Spinal cord (tissue), 10 donors: Measurements from ENCODE around the gene TAMM41. TPM values are rescaled to one million over a fixed set of nuclear protein-coding genes. Genes with fewer than 3 reads are reported as not detected.
A peak's percentile ranks its signal among the peaks of the same experiment; 100 is the strongest.
"Not testable (repeated sequence)": the region's sequence is repeated elsewhere in the genome, so short reads cannot be mapped to it uniquely, and the experiment has no call there.

Experiments
- DNase-seq, 6 donors: peaks; one replicate each; pipeline versions ENCODE4 v3.0.0 to v3.0.0-alpha.2; 2013 to 2015; ENCODE audit warnings: low spot score in 6 of 6, low read depth in 4 of 6
- H3K27ac ChIP-seq: one replicate; pipeline ENCODE4 v1.5.1; 2013; ENCODE audit warnings: low read depth, low read length, control low read depth
- H3K27me3 ChIP-seq: one replicate; pipeline ENCODE4 v1.6.1; 2013; ENCODE audit warnings: low read length; ENCODE audit not compliant: control insufficient read depth, insufficient read depth
- H3K36me3 ChIP-seq: one replicate; pipeline ENCODE4 v1.6.1; 2013; ENCODE audit warnings: low read length; ENCODE audit not compliant: control insufficient read depth, insufficient read depth
- H3K4me1 ChIP-seq: one replicate; pipeline ENCODE4 v1.6.1; 2013; ENCODE audit warnings: low read length; ENCODE audit not compliant: control insufficient read depth, insufficient read depth
- H3K4me3 ChIP-seq: one replicate; pipeline ENCODE4 v1.5.1; 2013; ENCODE audit warnings: low read depth, low read length, control low read depth
- H3K9me3 ChIP-seq: one replicate; pipeline ENCODE4 v1.6.1; 2013; ENCODE audit warnings: low read length; ENCODE audit not compliant: control insufficient read depth, insufficient read depth
- WGBS: methylation state at CpG from one replicate; pipeline ENCODE4 v1.1.5; 2013; ENCODE audit warnings: missing lambda C conversion rate; ENCODE audit not compliant: insufficient coverage; 5-methylcytosine and 5-hydroxymethylcytosine counted together
- polyA plus RNA-seq, 2 donors: library from polyadenylated mRNA; unstranded; fragments of 120-200 nt; gene quantifications; one replicate each; pipeline ENCODE4 v1.2.1, GENCODE V29; 2013; ENCODE audit not compliant: insufficient read length in 2 of 2
- total RNA-seq, 2 donors: library from RNA; depleted of rRNA in 1 of 2; stranded (reverse); fragments of 120-200 nt in 1 of 2; fragments of >200 nt in 1 of 2; gene quantifications; one replicate each; pipeline versions ENCODE4 v1.2.3 to v1.2.4, GENCODE V29; 2013 to 2014
- donor health status: healthy.

TAMM41 gene
- total and polyA plus RNA-seq, 4 donors = 13.5 to 22.4 (median 16.4) TPM

GRCh38 chr3:11771931-11772330 lies 74.8 kb downstream of the TAMM41 start:
- H3K4me1 ChIP-seq = peaks cover 16% of the 10 kb centered on the region
- H3K4me3 ChIP-seq, H3K9me3 ChIP-seq, H3K27me3 ChIP-seq, H3K27ac ChIP-seq, DNase-seq, H3K36me3 ChIP-seq: not testable (repeated sequence)
- 100% methylated on average over 2 of the region's 7 CpGs for WGBS

GRCh38 chr3:11770477-11771391 lies 76.0 kb downstream of the TAMM41 start:
- no peaks in the 10 kb centered on the region for H3K36me3 ChIP-seq
- peak overlapping the region; percentile 13 for H3K4me3 ChIP-seq
- peak overlapping the region; percentile 30 for H3K27ac ChIP-seq

GRCh38 chr3:11769704-11770476 lies 76.8 kb downstream of the TAMM41 start:
- peak overlapping the region; percentile 13 for H3K4me3 ChIP-seq

More at GRCh38 chr3:11770477-11771391, 76.0 kb downstream of the TAMM41 start:
- Histone ChIP-seq H3K9me3 (no peaks in the 10 kb centered on the region), H3K27me3 (no peaks in the 10 kb centered on the region), H3K4me1 (peaks cover 16% of the 10 kb centered on the region)
- peak; percentile 43 to 97 (median 66) for DNase-seq
- WGBS = 24% methylated on average over 14 of the region's 20 CpGs

GRCh38 chr3:11768604-11769003 lies 78.1 kb downstream of the TAMM41 start:
- H3K36me3 ChIP-seq = no peaks in the 10 kb centered on the region
- H3K4me3 ChIP-seq = no peak overlapping the region
- no peaks in the 10 kb centered on the region for H3K9me3 ChIP-seq
- H3K27me3 ChIP-seq = no peaks in the 10 kb centered on the region
- H3K4me1 ChIP-seq = peaks cover 16% of the 10 kb centered on the region
- no peak overlapping the region for H3K27ac ChIP-seq
- 100% methylated on average over 3 of the region's 3 CpGs for WGBS
- no peak for DNase-seq

More at GRCh38 chr3:11769704-11770476, 76.8 kb downstream of the TAMM41 start:
- peak in 2 of 6 donors; percentile 5 to 56 for DNase-seq
- 56% methylated on average over 8 of the region's 10 CpGs for WGBS
- H3K4me1 ChIP-seq = peaks cover 16% of the 10 kb centered on the region
- H3K27me3 ChIP-seq = no peaks in the 10 kb centered on the region
- H3K9me3 ChIP-seq = no peaks in the 10 kb centered on the region
- H3K36me3 ChIP-seq = no peaks in the 10 kb centered on the region
- H3K27ac ChIP-seq = peak overlapping the region; percentile 30

GRCh38 chr3:11764931-11765363 lies 81.7 kb downstream of the TAMM41 start:
- H3K27ac ChIP-seq = no peak overlapping the region
- H3K27me3 ChIP-seq = no peaks in the 10 kb centered on the region
- H3K9me3 ChIP-seq = no peaks in the 10 kb centered on the region
- no peaks in the 10 kb centered on the region for H3K36me3 ChIP-seq
- peaks cover 3% of the 10 kb centered on the region for H3K4me1 ChIP-seq
- no peak for DNase-seq
- WGBS = 88% methylated on average over 5 of the region's 5 CpGs
- H3K4me3 ChIP-seq = no peak overlapping the region

GRCh38 chr3:11759996-11760395 lies 86.7 kb downstream of the TAMM41 start:
- no peaks in the 10 kb centered on the region for H3K36me3 ChIP-seq
- no peaks in the 10 kb centered on the region for H3K9me3 ChIP-seq
- no CpG with 5 or more reads among the region's 2 CpGs for WGBS
- no peaks in the 10 kb centered on the region for H3K27me3 ChIP-seq
- no peak for DNase-seq
- no peak overlapping the region for H3K27ac ChIP-seq
- no peak overlapping the region for H3K4me3 ChIP-seq
- H3K4me1 ChIP-seq = no peaks in the 10 kb centered on the region

- Histone ChIP-seq H3K27me3 (no peaks in the 10 kb centered on the region), H3K4me3 (no peak overlapping the region), H3K27ac (no peak overlapping the region), H3K4me1 (no peaks in the 10 kb centered on the region), H3K36me3 (no peaks in the 10 kb centered on the region), H3K9me3 (no peaks in the 10 kb centered on the region)
- WGBS = 75% methylated on average over 5 of the region's 6 CpGs
- DNase-seq = no peak
These were observed 88.8 kb downstream of the TAMM41 start for GRCh38 chr3:11757929-11758328.

GRCh38 chr3:11757441-11757875 lies 89.2 kb downstream of the TAMM41 start:
- Histone ChIP-seq H3K27ac (no peak overlapping the region), H3K27me3 (no peaks in the 10 kb centered on the region), H3K4me1 (no peaks in the 10 kb centered on the region), H3K4me3 (no peak overlapping the region), H3K9me3 (no peaks in the 10 kb centered on the region), H3K36me3 (no peaks in the 10 kb centered on the region)
- DNase-seq = peak in 1 of 6 donors; percentile 19
- 75% methylated on average over 8 of the region's 9 CpGs for WGBS

GRCh38 chr3:11755276-11755675 lies 91.4 kb downstream of the TAMM41 start:
- Histone ChIP-seq H3K9me3 (no peaks in the 10 kb centered on the region), H3K4me3 (no peak overlapping the region), H3K27me3 (no peaks in the 10 kb centered on the region), H3K27ac (no peak overlapping the region), H3K4me1 (no peaks in the 10 kb centered on the region), H3K36me3 (no peaks in the 10 kb centered on the region)
- 79% methylated on average over 10 of the region's 12 CpGs for WGBS
- DNase-seq = no peak
